HL-60/S4 (cell line): ENCODE measurements around the gene SRPK3.

Source experiments
- in situ Hi-C: fragments of 300-500 bp; cut with MboI; formaldehyde crosslinking; loops from 2 replicates; pipeline ENCODE4 v1.14.3; 2022; ENCODE audit warnings: low sequenced_read_pairs

SRPK3 gene

DNA sequence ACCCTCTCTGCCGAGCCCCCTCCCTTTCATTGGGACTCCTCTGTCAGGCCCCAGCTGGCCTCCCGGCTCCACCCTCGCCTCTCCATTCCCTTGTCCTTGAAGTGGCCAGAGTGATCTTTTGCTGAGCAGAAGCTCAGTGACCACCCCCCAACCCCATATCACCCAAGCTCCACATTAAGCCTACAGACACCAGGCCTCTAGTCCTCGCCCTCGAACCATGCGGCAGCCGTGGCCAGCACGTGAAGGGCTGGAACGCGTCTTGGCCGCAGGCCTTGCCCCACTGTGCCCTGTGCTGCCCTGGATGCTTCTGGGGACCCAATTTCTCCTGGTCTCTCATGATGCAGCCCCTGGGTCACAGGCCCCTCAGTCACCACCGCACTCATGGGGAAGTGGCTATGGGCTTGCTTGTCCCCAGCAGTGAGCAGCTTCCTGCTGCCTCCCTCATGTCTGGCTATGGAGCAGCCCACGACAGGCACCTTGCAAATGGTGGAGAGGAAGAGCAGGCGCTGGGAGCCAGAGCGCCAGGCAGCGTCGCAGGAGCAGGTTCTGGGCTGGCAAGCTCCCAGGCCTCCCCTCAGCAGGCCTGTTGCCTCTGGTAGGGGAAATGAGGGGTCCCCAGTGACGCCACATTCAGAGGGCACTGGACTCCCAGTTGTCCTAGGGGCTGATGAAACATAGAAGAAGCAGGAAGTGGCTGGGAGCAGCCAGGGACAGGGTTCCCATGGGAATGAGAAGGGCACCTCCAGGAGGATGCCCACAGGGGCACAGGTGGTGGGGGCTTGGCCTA, 757 bp upstream of the SRPK3 start:
- in situ Hi-C loops = no loop called here

DNA sequence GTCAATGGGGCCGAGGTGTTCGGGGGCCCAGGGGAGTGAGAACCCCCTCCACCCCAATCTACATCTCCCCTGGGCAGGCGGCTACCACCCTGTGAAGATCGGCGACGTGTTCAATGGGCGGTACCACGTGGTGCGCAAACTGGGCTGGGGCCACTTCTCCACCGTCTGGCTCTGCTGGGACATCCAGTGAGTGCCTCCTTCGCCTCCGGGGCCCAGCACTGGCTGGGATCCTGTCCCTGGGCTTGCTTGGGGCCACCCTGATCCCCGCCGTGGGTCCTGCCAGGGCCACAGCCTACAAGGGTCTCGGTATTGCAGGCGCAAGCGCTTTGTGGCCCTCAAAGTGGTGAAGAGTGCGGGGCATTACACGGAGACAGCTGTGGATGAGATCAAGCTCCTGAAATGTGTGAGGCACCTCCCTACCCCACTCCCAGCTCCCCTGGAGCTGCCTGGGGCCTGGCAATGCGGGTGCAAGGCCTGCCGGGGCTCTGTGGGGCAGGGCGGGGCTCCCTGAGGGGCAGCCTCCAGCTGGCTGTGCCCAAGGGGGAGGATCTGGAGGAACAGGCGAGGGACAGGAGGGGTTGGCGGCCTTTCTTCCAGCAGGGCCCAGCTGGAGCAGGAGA, 697 bp downstream of the SRPK3 start:
- in situ Hi-C loops = no loop called here

DNA sequence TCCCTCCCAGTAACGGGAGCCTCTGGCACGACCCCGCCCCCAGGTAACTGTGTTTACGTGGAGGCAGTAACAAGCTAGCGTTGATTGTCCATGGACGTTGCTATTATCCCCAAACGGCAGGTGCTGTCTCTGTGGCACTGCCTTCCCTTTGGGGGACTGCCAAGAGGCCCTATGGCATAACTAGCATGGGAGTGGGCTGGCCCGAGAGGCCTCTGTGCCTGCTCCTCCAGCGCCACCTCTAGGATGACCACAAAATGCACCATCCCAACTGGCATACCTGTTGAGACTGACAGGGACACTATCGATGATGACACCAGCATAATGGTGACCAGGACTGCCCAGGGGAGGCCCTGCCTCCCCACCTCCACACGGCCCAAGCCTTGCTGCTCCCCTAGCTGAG, 1.5 kb downstream of the SRPK3 start:
- in situ Hi-C loops = no loop called here

DNA sequence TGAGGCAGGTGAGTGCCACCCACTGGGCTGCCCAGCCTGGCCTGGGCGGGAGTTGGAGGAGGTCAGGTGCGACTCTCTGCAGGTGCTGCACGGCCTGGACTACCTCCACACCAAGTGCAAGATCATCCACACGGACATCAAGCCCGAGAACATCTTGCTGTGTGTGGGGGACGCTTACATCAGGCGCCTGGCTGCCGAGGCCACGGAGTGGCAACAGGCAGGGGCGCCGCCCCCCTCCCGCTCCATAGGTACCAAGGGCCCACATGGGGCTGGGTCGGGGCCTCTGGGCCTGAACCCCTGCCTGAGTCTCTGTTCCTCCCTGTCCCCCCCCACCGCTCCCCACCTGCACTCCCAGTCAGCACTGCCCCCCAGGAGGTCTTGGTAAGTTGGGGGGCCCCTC, 2.0 kb downstream of the SRPK3 start:
- in situ Hi-C loops = no loop called here

DNA sequence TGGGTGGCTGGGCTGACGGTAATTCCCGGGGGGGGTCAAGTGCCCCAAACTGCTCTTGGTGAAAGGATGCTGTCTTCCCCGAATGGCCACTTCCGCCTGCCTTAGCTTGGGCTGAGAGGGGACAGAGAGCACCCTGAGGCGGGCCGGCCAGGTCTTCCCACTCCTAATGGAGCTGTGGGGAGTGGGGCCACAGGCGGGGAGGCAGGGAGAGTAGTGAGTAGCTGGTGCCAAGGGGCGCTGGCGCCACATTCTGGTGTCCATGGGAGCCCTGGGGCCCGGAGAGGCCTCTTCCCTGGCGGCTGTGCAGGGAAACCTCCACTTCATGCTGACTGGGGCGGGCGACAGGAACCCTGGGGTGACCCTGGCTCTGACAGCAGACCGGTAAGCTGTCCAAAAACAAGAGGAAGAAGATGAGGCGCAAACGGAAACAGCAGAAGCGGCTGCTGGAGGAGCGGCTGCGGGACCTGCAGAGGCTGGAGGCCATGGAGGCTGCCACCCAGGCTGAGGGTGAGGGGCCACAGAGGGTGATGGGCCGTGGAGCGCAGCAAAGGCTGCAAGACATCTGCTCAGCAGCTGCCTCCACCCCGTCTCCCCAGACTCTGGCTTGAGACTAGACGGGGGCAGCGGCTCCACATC, 2.7 kb downstream of the SRPK3 start:
- in situ Hi-C loops = no loop called here

DNA sequence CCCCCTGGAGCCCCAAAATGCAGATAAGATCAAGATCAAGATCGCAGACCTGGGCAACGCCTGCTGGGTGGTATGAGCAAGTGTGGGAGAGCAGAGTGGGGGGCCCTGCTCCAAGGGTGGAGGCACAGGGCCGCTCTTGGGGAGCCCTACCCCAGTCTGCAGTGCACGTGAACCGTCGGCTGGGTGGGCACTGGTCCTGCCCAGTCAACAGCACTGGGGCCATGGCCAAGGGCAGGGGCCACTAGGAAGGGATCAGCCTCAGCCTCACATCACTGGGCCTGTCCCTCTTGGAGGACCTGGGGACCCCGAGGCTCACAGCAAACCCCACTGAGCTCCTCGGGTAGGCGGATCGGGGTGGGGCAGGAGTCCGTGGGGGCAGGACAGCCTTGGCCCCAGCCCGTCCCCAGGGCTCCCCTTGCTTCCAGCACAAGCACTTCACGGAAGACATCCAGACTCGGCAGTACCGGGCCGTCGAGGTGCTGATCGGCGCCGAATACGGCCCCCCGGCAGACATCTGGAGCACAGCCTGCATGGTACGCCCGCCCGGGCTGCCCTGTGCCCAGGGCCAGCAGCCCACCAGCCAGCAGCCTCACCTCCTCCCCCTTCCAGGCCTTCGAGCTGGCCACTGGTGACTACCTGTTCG, 3.6 kb downstream of the SRPK3 start:
- in situ Hi-C loops = no loop called here

DNA sequence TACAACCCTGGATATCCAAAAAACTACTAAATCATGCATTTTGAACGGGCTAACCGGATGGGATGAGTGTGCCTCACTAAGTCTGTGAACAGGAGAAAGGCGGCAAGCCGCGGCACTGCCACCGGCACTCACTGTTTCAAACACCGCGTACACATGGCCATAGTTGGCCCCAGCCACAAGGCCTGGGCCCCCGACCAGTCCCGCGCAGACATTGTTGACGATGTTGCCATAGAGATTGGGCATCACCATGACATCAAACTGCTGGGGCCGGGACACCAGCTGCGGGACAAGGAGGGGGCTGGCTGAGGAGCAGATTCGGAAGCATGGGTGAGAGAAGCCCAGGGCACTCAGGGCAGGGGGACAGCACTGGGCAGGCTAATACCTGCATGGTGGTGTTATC, 5.8 kb downstream of the SRPK3 start:
- in situ Hi-C loops = no loop called here

DNA sequence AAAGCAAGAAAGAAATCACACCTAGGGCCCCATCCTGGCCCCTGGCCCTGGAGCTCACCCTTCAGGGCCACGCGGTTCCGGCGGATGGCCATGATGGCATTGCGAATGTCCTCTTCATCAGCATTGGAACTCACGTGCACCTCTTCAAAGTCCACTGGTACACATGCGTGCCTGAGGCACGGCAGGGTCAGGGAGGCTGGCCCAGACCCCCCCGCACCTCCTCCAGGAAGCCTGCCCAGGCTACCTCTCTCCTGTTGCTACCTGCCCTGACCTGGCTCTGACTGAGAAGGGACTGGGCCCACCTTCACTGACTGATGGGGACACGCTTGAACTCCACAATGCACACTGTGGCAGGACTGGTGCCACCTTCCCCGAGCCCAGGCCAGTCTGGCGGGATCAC, 8.8 kb downstream of the SRPK3 start:
- in situ Hi-C loops = no loop called here

DNA sequence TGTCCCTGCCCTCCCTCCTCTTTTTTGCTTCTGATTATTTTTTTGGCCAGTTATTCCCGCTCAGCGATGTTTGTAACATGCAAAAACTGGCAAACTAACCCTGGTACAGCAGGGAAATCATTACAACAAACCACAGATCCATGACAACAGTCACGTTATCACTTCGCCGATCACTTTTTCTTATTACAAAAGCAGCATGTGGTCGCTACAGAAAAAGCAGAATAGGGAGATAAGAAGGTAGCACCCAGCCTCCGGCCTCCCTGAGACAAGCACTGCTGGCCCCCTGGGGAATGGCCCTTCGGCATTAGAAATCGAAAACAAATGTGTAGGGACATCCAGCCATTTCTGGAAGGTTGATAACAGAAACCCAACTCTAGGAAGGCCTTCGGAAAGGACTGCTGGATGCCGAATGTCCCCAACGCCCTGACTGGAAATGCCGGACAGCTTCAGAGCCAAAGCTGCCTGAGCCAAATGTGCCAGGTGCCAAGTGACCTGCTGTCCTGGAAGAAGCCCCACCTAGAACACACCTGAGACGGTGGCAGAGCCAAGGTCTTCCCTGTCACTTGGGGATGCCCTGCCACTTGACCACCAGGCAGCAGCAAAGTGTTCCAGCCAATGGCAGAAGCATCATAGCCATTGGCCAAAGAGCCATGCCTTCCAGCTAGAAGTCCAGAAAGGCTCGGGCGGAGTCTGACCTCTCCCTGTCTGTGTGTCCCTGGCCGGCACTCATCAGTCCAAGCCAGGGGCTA, 10.4 kb downstream of the SRPK3 start:
- in situ Hi-C loops = no loop called here

DNA sequence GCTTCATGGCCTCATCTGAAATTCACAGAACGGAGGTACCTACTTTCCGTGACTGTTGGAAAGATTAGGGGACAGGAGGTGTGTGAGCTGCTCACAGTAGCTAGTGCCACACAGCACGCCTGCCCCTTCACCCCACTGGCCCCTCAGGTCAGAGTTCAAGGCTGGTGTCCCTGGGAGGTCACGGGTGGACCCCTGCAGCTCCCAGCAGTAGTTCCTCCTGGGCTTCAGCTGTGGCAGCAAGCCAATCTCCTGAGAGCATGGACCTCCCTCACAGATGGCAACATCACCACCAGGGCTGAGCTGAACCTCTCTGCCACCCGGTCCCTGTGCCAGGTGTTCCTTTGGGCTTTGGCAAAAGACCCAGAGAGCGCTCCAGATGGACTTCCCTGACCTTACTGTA, 11.5 kb downstream of the SRPK3 start:
- in situ Hi-C loops = no loop called here

DNA sequence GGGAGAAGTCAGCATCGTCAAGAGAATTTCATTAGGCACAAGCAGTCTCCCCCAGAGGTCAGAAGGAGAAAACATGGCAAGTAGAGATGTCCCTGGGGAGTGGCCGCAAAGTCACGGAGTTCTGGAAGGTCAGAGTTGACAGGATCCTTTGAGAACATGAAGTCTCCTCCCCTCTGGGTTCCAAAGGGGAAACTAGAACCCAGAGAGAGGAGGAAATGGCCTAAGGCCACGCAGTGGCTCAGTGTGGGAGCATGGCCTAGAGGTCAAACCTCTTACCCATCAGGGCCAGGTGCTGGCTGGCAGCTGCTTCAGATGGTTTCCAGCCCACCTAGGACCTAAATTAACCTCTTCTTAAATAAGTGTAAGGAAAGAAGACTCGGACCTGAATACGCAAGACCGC, 12.4 kb downstream of the SRPK3 start:
- in situ Hi-C loops = no loop called here

DNA sequence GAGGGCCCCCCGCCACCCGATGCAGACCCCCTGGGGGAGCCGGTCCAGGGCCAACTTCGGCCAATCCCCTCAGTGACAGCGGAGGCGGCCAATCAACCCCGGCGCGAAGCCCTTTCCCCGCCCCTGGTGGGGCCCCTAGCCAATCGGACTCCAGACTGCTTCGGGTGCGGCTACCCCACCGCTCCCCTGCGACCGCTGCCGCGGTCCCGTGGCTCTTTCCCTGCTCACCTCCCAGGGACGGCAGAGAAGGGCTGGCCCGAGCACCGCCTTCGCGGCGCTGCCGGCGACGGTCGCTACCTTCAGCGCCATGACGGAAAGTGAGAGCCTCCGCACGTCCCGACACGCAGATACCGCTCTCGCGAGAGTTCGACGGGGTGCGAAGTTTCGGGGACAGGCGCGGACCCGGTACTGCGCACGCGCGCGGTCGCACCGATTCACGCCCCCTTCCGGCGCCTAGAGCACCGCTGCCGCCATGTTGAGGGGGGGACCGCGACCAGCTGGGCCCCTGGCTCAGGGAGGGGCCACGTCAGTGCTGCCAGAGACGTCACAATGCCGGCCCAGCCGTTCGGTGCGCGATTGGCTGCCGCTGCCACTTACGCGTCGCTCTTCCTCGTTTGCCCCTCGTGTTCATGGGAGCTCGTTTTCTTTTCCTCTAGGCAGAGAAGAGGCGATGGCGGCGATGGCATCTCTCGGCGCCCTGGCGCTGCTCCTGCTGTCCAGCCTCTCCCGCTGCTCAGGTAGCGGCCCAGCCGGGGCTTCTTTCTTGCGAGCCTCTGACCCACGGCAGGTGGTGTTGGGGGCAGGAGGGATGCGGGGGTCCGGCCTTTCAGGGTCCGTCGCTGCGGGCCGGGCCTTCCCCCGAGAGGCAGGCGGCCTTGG, 13.4 kb downstream of the SRPK3 start, which contains the start of the genes IDH3G and SSR4:
IDH3G (minus strand) TSS at position 358 of the 879 bp plus-strand sequence; CDS start at position 309, 49 bp downstream.
SSR4 (plus strand) TSS at position 651 of the 879 bp plus-strand sequence; CDS start at position 671, 20 bp downstream.
- in situ Hi-C loops = no loop called here

DNA sequence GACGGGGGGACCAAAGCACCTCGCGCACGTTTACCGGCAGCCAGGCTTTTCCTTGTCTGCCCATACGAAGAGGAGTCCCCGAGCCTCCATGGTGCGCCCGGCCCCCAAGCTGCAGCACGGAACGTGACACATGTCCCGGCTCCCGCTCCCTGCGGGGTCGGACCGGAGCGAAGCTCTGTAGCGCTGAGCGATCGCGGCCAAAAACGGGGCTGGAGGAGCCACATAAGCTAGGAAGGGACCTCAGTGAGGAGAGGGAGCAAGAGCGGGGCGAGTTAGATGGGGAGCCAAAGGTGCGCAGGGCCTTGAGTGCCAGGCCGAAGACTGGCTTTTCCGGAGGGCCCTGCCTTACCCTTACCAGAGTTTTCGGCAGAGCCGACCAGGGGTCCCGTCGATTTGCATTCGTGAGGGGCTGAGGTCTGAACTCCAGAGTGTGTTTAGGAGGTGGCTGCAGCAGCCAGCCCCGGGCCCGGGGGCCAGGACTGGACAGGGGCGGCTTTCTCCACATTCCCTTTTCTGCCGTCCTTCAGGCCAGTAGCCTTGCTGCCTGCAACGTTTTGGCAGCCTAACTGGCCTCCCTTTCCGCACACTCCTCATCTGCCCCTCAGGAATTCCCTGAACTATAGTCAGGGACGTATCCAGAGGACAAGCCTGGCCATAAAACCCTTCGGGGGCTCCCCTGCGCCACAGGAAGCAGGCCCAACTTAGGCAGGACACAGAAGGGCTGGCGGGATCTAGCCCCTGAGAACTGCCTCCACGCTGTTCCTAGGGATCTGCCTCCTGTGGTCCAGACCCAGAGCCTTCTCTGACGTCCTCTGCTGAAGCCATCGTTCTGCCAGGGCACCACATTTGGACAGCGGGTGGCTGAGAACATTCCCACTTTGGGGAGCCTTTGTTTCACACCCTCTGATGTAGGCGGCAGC, 14.3 kb downstream of the SRPK3 start:
- in situ Hi-C loops = no loop called here

DNA sequence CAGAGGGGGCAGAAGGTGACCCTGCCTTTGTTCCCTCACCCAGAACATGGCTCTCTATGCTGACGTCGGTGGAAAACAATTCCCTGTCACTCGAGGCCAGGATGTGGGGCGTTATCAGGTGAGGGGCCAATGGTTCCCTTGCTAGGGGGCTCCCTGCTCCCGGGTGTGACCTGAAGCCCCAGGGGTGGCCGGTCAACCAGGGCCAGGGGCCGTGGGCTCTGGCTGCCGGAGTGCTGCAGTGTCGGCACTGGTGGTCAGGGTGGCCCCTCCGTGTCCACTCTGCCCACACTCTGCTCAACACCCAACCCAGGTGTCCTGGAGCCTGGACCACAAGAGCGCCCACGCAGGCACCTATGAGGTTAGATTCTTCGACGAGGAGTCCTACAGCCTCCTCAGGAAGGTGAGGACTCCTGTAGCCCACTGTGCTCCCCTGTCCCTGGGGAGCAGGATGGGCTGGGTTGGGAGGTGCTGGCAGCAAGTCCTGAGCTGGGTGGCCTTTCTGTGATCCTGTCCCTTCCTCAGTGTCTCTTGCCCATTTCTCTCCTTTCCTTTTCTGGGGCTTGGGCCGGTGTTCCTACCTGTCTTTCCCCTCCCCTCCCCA, 16.7 kb downstream of the SRPK3 start:
- in situ Hi-C loops = no loop called here

DNA sequence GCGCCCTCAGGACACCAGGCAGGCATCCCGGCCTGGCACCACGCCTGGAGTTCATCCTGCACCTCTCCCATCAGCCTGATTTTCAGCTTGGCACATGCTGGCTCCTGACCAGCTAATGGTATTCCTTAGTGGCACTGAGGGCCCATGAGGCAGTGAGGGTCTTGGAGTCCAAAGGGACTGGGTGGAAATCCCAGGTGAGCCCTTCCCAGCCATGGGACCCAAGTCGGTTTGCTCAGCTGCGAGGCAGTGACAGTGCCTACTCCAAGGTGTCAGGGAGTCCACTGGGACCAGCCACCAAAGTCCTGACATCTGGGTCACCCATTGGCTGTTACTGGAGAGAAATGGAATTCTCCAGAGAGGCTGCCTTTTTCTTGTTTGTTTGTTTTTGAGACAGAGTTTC, 18.5 kb downstream of the SRPK3 start:
- in situ Hi-C loops = no loop called here

DNA sequence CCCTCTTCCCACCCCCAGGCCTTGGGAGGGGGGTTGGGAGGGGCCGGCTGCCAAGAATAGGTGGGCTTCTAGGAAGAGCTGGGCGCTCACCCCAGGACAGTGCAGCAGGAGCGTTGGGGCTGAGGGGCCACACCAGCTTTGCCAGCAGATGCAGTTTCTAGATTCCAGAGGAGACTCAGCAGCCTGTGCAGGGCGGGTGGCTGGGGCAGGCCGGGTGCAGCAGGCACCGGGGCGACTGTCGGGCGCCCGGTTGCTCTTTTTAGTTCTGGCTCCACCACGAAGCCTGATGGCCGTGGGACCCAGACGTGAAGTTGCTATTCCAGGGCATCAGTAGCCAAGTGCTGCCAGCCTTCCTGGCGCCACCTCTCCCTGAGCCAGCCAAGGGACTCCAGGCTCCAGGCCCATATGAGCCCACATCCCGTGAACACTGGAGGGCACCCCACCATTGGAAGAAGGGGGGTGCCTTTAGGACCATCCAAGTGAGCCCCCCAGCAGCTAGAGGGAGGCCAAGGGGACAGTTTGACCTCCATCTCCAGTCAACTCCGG, 19.4 kb downstream of the SRPK3 start:
- in situ Hi-C loops = no loop called here

DNA sequence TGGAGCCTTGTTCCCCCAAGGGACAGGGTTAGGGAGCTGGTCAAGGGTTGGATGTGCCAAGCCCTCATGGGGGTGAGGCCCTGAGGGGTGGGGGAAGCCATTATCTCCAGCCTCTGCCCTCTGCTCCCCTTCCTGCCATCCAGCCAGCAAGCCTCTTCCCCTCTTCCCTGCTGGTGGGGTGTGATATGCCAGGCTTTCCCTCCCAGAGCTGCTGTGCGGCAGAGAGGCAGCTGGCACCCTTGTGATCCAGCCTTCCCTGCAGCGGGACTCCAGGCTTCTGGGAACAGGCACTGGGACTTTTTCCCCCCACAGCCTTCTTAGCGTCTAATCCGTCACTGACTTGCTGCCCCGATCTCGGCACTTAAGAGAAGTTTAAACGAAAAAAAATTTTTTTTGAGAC, 19.9 kb downstream of the SRPK3 start:
- in situ Hi-C loops = no loop called here

DNA sequence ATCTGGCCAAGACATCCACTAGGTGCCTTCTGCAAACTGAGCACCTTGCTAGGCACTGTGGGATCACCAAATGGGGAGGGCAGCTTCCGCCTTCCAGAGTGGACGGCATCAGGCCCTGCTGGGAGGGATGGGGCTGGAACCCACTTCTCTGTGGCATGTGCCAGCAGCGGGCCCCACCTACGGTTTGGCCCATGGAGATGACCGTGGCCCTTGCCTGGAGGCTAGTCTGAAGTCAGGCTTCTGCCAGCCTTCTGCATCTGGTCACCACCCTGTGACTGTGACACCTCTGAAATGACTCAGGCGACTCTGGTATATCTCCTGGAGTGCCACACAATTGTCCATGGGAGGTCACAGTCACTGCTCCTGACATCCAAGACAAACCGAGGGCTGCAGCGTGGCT, 20.8 kb downstream of the SRPK3 start:
- in situ Hi-C loops = no loop called here
